Lower lobe of right lung (tissue), 2 donors: ENCODE data around the gene FAM9A. TPM values are rescaled to one million over a fixed set of nuclear protein-coding genes. Genes with fewer than 3 reads are reported as not detected.
"Not testable (repeated sequence)": the region's sequence is repeated elsewhere in the genome, so short reads cannot be mapped to it uniquely, and the experiment has no call there.

ENCODE experiments used
- ATAC-seq, 2 donors: fragments of 200-7000 bp; cut with Tn5 transposase; one replicate each; pipeline ENCODE4 v1.9.1; 2020 to 2022; ENCODE audit warnings: mild to moderate bottlenecking in 2 of 2, moderate library complexity in 2 of 2
- DNase-seq: peaks from one replicate; pipeline ENCODE4 v3.0.0-alpha.2; 2020
- H3K27ac ChIP-seq: fragments of 200-600 bp; one replicate; pipeline ENCODE4 v1.8.0; 2022
- H3K27me3 ChIP-seq: fragments of 200-600 bp; one replicate; pipeline ENCODE4 v1.8.0; 2022; ENCODE audit warnings: low read depth
- H3K36me3 ChIP-seq: fragments of 200-600 bp; one replicate; pipeline ENCODE4 v1.8.0; 2022; ENCODE audit warnings: mild to moderate bottlenecking
- H3K4me1 ChIP-seq: fragments of 200-600 bp; one replicate; pipeline ENCODE4 v1.8.0; 2022
- H3K4me3 ChIP-seq: fragments of 200-600 bp; one replicate; pipeline ENCODE4 v1.8.0; 2022; ENCODE audit warnings: mild to moderate bottlenecking
- H3K9me3 ChIP-seq: fragments of 200-600 bp; one replicate; pipeline ENCODE4 v1.8.0; 2022
- intact Hi-C: fragments of 100-400 bp; cut with DNase I; formaldehyde crosslinking; loops from one replicate; pipeline ENCODE4 v1.11.0; 2022
- total RNA-seq: library from RNA; stranded (reverse); fragmentation: NEBNext Ultra II Directional; extraction: Animal tissue kit (Norgen Biotek cat#: 25700); gene quantifications from one replicate; pipeline ENCODE4 v1.2.1, GENCODE V29; 2021
- TF ChIP-seq, protein P1 (sequence below): fragments of 200-600 bp; IDR thresholded peaks from one replicate; pipeline ENCODE4 v1.8.0; 2022; ENCODE audit warnings: antibody characterized with exemption, mild to moderate bottlenecking
- donor health status: DM: no; HTN: yes; CAD: no; lungs with severe emphysema.

Gene FAM9A
- total RNA-seq, 1 donor from 2014 or later, result not detected

DNA sequence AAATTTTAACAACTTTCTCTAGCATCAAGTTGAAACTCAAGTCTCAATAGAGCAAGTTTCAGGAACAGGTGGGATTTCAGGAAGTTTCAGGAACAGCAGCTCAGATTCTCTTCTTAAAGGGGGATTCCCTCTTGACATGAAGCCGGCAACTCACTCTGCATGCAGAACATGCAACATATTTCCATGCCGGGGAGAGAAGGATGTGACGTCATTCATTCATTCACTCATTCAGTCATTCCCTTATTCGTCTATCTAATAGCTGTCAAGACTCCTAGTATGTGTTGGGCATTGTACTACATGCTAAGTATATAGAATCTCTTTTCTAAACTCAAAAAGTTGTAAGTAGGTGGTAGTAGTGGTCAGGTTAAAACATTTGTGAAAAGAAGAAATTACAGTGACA lies 4.8 kb upstream of the FAM9A start:
- ATAC-seq (no peak), DNase-seq (no peak)
- intact Hi-C loops, result no loop called here
- H3K27ac ChIP-seq, result no peak overlapping the region
- H3K9me3 ChIP-seq, result no peaks in the 10 kb centered on the region
- H3K4me1 ChIP-seq, result no peaks in the 10 kb centered on the region
- H3K36me3 ChIP-seq, result no peaks in the 10 kb centered on the region
- no peaks in the 10 kb centered on the region for H3K27me3 ChIP-seq
- no peak overlapping the region for H3K4me3 ChIP-seq
- TF ChIP-seq, protein P1, sequence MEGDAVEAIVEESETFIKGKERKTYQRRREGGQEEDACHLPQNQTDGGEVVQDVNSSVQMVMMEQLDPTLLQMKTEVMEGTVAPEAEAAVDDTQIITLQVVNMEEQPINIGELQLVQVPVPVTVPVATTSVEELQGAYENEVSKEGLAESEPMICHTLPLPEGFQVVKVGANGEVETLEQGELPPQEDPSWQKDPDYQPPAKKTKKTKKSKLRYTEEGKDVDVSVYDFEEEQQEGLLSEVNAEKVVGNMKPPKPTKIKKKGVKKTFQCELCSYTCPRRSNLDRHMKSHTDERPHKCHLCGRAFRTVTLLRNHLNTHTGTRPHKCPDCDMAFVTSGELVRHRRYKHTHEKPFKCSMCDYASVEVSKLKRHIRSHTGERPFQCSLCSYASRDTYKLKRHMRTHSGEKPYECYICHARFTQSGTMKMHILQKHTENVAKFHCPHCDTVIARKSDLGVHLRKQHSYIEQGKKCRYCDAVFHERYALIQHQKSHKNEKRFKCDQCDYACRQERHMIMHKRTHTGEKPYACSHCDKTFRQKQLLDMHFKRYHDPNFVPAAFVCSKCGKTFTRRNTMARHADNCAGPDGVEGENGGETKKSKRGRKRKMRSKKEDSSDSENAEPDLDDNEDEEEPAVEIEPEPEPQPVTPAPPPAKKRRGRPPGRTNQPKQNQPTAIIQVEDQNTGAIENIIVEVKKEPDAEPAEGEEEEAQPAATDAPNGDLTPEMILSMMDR, result no peak

DNA sequence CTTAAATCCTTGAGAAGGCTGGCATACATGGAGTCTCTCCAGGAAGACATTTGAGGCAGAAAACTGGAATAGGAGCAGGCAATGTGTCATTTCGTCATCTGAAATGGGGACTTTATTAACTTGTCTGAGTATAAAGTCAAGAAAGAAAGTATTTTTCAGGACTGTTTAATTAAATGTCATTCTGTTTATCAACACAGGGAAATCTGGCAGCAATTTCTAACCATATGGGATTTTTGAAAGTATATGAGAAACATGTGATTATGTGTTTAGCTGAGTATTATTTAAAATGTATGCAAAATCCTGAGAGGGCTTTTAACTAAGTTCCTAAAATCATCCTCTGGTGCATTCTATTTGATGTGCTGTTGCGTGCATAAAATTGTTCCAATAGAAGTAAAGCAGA lies 3.9 kb upstream of the FAM9A start:
- H3K27me3 ChIP-seq, result no peaks in the 10 kb centered on the region
- H3K4me3 ChIP-seq, result no peak overlapping the region
- DNase-seq (no peak), ATAC-seq (no peak)
- H3K9me3 ChIP-seq, result no peaks in the 10 kb centered on the region
- TF ChIP-seq, protein P1, result no peak
- intact Hi-C loops, result no loop called here
- H3K36me3 ChIP-seq, result no peaks in the 10 kb centered on the region
- H3K4me1 ChIP-seq, result no peaks in the 10 kb centered on the region
- no peak overlapping the region for H3K27ac ChIP-seq

DNA sequence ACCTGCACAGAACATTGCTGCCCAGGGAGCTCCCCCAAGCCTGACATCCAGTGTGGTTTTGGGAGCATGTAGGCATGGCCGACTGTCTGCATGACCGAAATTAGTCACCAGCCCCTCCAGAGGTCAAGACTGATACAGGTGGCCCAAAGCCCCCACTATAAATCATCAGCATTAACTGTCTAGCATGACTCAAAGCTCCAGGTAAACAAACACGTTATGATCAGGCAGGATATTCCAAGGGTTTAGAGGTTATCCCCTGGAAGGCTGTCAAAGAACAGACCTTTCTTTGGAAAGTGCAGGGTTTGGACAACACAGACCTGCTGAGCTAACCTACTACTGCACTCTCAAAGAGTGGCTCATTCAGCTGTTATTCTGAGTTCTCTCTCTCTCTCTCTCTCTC lies 2.1 kb upstream of the FAM9A start:
- DNase-seq (no peak), ATAC-seq (no peak)
- no peak overlapping the region for H3K27ac ChIP-seq
- TF ChIP-seq, protein P1, result no peak
- no peaks in the 10 kb centered on the region for H3K4me1 ChIP-seq
- intact Hi-C loops, result no loop called here
- H3K36me3 ChIP-seq, result no peaks in the 10 kb centered on the region
- no peak overlapping the region for H3K4me3 ChIP-seq
- H3K27me3 ChIP-seq, result no peaks in the 10 kb centered on the region
- no peaks in the 10 kb centered on the region for H3K9me3 ChIP-seq

DNA sequence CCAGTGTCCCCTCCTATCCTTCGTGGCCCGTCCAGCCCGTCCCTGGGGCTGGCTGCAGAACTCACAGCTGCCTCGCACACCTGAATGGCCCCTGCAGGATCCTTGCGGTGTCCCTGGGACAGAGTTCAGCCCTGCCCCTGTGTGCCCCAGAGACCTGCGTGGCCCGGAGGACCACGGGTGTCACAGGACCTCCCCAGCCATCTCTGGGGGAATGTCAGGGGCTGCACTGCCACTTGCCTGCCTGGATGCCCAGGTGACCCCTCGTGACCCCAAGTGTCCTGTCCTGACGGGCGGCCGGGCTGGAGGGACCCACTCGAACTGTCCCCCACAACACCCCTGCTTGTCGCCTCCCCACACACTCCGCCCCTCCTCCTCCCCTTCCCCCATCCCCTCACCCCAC lies 832 bp downstream of the FAM9A start:
- intact Hi-C loops, DNase-seq, ATAC-seq, H3K27ac ChIP-seq, H3K4me1 ChIP-seq, H3K4me3 ChIP-seq, H3K9me3 ChIP-seq, H3K36me3 ChIP-seq, H3K27me3 ChIP-seq: not testable (repeated sequence)

DNA sequence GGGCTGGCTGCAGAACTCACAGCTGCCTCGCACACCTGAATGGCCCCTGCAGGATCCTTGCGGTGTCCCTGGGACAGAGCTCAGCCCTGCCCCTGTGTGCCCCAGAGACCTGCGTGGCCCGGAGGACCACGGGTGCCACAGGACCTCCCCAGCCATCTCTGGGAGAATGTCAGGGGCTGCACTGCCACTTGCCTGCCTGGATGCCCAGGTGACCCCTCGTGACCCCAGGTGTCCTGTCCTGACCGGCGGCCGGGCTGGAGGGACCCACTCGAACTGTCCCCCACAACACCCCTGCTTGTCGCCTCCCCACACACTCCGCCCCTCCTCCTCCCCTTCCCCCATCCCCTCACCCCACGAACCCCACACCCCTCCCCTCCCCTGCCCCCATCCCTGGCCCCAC lies 1.9 kb downstream of the FAM9A start:
- DNase-seq, H3K27me3 ChIP-seq, H3K36me3 ChIP-seq, H3K4me3 ChIP-seq, ATAC-seq, H3K27ac ChIP-seq, intact Hi-C loops, H3K9me3 ChIP-seq, H3K4me1 ChIP-seq: not testable (repeated sequence)

DNA sequence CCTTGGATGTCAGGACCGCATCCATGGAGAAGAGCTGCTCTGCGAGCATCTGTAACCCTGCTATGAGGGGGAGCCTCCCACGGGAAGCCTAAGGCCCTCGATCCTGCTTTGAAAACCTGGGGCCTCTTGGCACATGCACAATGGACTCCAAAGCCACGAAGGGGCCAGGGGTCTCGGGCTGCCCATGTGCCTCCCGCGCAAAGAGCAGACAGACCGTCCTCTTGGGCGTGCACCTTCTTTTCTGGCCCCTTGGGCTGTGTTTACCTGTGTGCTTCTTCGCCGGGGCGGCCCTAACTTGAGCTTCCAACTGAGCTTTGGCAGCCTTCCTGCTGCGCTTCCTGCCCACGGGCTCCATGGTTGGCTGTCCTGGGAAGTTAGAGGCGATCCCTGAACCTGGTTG lies 2.5 kb downstream of the FAM9A start:
- ATAC-seq, H3K27me3 ChIP-seq, H3K4me3 ChIP-seq, H3K36me3 ChIP-seq, intact Hi-C loops, H3K9me3 ChIP-seq, H3K27ac ChIP-seq, H3K4me1 ChIP-seq, DNase-seq: not testable (repeated sequence)

DNA sequence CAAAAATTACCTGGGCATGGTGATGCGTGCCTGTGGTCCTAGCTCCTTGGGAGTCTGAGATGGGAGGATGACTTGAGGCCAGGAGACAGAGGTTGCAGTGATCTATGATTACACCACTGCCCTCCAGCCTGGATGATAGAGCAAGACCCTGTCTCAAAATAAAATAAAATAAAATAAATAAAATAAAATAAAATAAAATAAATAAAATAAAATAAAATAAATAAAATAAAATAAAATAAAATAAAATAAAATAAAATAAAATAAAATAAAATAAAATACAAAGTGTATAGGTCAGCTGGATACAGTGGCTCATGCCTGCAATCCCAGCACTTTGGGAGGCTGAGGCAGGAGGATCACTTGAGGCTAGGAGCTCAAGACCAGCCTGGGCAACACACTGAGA lies 14.1 kb downstream of the FAM9A start:
- intact Hi-C loops, H3K4me1 ChIP-seq, H3K27ac ChIP-seq, H3K36me3 ChIP-seq, H3K27me3 ChIP-seq, H3K9me3 ChIP-seq, H3K4me3 ChIP-seq, DNase-seq, ATAC-seq: not testable (repeated sequence)

DNA sequence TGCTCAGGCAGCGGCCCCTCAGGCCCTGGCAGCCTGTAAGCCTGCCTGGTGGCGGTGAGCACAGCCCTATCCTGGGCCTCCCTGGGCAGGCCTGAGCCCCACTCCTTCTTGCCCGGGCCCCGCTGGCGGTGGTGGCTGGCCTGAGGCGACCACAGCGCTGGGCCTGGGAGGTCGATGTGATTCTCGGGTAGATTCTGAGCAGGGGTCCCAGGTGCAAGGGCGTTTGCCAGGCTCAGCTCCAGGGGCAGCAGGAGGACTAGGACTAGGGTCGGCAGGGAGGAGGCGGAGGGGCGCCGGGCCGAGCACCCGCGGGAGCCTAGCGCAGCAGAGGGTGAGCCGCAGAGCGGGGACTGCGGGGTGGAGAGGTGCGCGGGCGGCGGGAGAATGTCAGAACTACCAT lies 17.0 kb downstream of the FAM9A start:
- Histone ChIP-seq H3K27ac (no peak overlapping the region), H3K27me3 (no peaks in the 10 kb centered on the region), H3K36me3 (no peaks in the 10 kb centered on the region), H3K9me3 (no peaks in the 10 kb centered on the region), H3K4me1 (no peaks in the 10 kb centered on the region), H3K4me3 (no peak overlapping the region)
- TF ChIP-seq, protein P1, result no peak
- ATAC-seq (peak in 1 of 2 donors; percentile 31), DNase-seq (no peak)
- intact Hi-C loops, result no loop called here
